Measurements from ENCODE around the gene DPYSL4. TPM values are rescaled to one million over a fixed set of nuclear protein-coding genes. Genes with fewer than 3 reads are reported as not detected.

Gene DPYSL4
- total RNA-seq, 1 experiment from 2014 or later: 9.9 TPM

- ATAC-seq (no peak), DNase-seq (ENCODE audit: low read depth, low spot score) (no peak)
- ChIA-PET POLR2A (no interaction called here), CTCF (no interaction called here)
- Histone ChIP-seq H3K36me3 (ENCODE audit: control insufficient read depth, insufficient read depth, low read length) (no peaks in the 10 kb centered on the region), H3K4me3 (ENCODE audit: low read depth in 2 of 2, low read length in 2 of 2) (no peak overlapping the region), H3K4me1 (ENCODE audit: control insufficient read depth, insufficient read depth, low read length) (no peaks in the 10 kb centered on the region; the same call in 1 of the 2 replicates), H3K27me3 (ENCODE audit: control insufficient read depth, insufficient read depth, low read length) (no peaks in the 10 kb centered on the region), H3K27ac (ENCODE audit: low read length) (no peak overlapping the region), H3K9me3 (ENCODE audit: control insufficient read depth, insufficient read depth, low read depth, low read length) (no peaks in the 10 kb centered on the region)
- TF ChIP-seq TCF7L2 (IDR thresholded peaks at IDR 0.05; ENCODE audit: low read depth, low read length) (no peak), CTCF (IDR thresholded peaks at IDR 0.05) (no peak)
- intact Hi-C loops (cut with micrococcal nuclease; ENCODE audit: unreplicated experiment): no loop called here
- in situ Hi-C loops (cut with HindIII; ENCODE audit: low pct_unique_long_range_greater_than_20kb, low sequenced_read_pairs): no loop called here
- BruUV-seq (replicated peaks): no TSS peak
Observed at GRCh38 chr10:132168571-132169030, 18.1 kb upstream of the DPYSL4 start.

GRCh38 chr10:132169031-132169765 is 17.6 kb upstream of the DPYSL4 start:
- BruUV-seq (replicated peaks): no TSS peak
- no peak overlapping the region for H3K4me3 ChIP-seq (ENCODE audit: low read depth in 2 of 2, low read length in 2 of 2)
- intact Hi-C loops (cut with micrococcal nuclease; ENCODE audit: unreplicated experiment): no loop called here
- H3K27me3 ChIP-seq (ENCODE audit: control insufficient read depth, insufficient read depth, low read length): no peaks in the 10 kb centered on the region
- ATAC-seq: no peak
- TF ChIP-seq CTCF (IDR thresholded peaks at IDR 0.05): no peak
- TF ChIP-seq REST (IDR thresholded peaks at IDR 0.05; ENCODE audit: insufficient read depth in 1 of 2, low read depth in 2 of 2, low read length in 1 of 2): no peak
- TF ChIP-seq SIN3A (IDR thresholded peaks at IDR 0.05; ENCODE audit: borderline replicate concordance, insufficient read depth, low read depth, low read length): no peak
- no peak for TF ChIP-seq POLR2AphosphoS5 (IDR thresholded peaks at IDR 0.05; ENCODE audit: low read depth, low read length)
- TF ChIP-seq TCF7L2 (IDR thresholded peaks at IDR 0.05; ENCODE audit: low read depth, low read length): no peak
- no peaks in the 10 kb centered on the region for H3K36me3 ChIP-seq (ENCODE audit: control insufficient read depth, insufficient read depth, low read length)
- H3K27ac ChIP-seq (ENCODE audit: low read length): no peak overlapping the region
- no peaks in the 10 kb centered on the region for H3K9me3 ChIP-seq (ENCODE audit: control insufficient read depth, insufficient read depth, low read depth, low read length)
- CTCF ChIA-PET: no interaction called here
- POLR2A ChIA-PET: no interaction called here
- no peak for DNase-seq (ENCODE audit: low read depth, low spot score)
- in situ Hi-C loops (cut with HindIII; ENCODE audit: low pct_unique_long_range_greater_than_20kb, low sequenced_read_pairs): no loop called here
- H3K4me1 ChIP-seq (ENCODE audit: control insufficient read depth, insufficient read depth, low read length): no peaks in the 10 kb centered on the region; the same call in 1 of the 2 replicates

All from Panc1 (cell line).